ENCODE data around the gene RAPGEF6.

DNA sequence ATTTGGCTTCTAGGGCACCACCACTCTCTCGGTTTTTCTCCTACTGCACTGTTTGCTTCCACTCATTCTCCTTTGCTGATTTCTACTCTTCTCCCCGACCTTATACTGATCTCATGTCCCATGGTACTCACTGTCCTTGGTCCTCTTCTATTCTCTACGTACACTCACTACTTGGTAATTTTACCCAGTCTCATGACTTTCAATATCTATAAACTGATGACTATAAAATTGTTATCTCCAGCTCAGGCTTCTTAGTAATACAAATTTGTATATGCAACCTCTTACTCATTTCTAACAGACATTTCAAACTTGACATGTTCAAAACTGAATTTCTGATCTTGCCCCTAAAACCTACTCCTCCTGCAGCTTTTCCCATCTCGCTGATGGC, 4.1 kb downstream of the RAPGEF6 start:
- TF ChIP-seq, protein P1, sequence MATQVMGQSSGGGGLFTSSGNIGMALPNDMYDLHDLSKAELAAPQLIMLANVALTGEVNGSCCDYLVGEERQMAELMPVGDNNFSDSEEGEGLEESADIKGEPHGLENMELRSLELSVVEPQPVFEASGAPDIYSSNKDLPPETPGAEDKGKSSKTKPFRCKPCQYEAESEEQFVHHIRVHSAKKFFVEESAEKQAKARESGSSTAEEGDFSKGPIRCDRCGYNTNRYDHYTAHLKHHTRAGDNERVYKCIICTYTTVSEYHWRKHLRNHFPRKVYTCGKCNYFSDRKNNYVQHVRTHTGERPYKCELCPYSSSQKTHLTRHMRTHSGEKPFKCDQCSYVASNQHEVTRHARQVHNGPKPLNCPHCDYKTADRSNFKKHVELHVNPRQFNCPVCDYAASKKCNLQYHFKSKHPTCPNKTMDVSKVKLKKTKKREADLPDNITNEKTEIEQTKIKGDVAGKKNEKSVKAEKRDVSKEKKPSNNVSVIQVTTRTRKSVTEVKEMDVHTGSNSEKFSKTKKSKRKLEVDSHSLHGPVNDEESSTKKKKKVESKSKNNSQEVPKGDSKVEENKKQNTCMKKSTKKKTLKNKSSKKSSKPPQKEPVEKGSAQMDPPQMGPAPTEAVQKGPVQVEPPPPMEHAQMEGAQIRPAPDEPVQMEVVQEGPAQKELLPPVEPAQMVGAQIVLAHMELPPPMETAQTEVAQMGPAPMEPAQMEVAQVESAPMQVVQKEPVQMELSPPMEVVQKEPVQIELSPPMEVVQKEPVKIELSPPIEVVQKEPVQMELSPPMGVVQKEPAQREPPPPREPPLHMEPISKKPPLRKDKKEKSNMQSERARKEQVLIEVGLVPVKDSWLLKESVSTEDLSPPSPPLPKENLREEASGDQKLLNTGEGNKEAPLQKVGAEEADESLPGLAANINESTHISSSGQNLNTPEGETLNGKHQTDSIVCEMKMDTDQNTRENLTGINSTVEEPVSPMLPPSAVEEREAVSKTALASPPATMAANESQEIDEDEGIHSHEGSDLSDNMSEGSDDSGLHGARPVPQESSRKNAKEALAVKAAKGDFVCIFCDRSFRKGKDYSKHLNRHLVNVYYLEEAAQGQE (IDR thresholded peaks at IDR 0.05; ENCODE audit: insufficient read depth in 1 of 2, low read depth in 2 of 2, low read length in 1 of 2), result no peak
- TF ChIP-seq TCF7L2 (IDR thresholded peaks at IDR 0.05; ENCODE audit: low read depth, low read length) (no peak), POLR2AphosphoS5 (IDR thresholded peaks at IDR 0.05; ENCODE audit: low read depth, low read length) (no peak)
- TF ChIP-seq, protein P2, sequence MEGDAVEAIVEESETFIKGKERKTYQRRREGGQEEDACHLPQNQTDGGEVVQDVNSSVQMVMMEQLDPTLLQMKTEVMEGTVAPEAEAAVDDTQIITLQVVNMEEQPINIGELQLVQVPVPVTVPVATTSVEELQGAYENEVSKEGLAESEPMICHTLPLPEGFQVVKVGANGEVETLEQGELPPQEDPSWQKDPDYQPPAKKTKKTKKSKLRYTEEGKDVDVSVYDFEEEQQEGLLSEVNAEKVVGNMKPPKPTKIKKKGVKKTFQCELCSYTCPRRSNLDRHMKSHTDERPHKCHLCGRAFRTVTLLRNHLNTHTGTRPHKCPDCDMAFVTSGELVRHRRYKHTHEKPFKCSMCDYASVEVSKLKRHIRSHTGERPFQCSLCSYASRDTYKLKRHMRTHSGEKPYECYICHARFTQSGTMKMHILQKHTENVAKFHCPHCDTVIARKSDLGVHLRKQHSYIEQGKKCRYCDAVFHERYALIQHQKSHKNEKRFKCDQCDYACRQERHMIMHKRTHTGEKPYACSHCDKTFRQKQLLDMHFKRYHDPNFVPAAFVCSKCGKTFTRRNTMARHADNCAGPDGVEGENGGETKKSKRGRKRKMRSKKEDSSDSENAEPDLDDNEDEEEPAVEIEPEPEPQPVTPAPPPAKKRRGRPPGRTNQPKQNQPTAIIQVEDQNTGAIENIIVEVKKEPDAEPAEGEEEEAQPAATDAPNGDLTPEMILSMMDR (IDR thresholded peaks at IDR 0.05), result no peak
